ENCODE data around the gene RREB1. TPM values are rescaled to one million over a fixed set of nuclear protein-coding genes. Genes with fewer than 3 reads are reported as not detected.

Gene RREB1
- total RNA-seq, 6 experiments from 2014 or later: 17.5 to 23.5 (median 20.1) TPM

DNA sequence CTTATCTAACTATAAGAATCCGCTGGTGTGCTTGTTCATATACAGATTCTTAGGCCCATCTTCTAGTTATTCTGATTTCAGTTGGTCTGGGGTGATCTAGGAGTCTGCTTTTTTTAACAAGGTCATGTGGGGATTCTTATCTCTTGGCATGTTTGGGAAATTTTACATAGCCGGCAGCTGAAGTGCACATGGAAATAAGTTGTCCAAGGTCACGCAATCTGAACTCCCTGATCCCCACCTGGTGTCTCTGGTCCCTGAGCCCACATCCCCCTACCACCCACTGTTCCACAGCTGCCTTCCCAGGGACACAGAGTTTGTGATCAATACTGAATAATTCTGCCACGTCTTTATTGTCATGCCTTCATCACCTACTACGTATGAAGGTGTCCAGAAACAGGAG is 114.4 kb downstream of the RREB1 start:
- Mint-ChIP-seq H3K27ac (no peak overlapping the region), H3K4me1 (ENCODE audit: low read depth) (peaks cover 20% of the 10 kb centered on the region), H3K9me3 (no peaks in the 10 kb centered on the region), H3K27me3 (ENCODE audit: insufficient read depth) (no peaks in the 10 kb centered on the region; the same call in 1 of the 2 replicates), H3K4me3 (no peak overlapping the region), H3K36me3 (ENCODE audit: low read depth) (peaks cover 19% of the 10 kb centered on the region)
- TF ChIP-seq, protein P1, sequence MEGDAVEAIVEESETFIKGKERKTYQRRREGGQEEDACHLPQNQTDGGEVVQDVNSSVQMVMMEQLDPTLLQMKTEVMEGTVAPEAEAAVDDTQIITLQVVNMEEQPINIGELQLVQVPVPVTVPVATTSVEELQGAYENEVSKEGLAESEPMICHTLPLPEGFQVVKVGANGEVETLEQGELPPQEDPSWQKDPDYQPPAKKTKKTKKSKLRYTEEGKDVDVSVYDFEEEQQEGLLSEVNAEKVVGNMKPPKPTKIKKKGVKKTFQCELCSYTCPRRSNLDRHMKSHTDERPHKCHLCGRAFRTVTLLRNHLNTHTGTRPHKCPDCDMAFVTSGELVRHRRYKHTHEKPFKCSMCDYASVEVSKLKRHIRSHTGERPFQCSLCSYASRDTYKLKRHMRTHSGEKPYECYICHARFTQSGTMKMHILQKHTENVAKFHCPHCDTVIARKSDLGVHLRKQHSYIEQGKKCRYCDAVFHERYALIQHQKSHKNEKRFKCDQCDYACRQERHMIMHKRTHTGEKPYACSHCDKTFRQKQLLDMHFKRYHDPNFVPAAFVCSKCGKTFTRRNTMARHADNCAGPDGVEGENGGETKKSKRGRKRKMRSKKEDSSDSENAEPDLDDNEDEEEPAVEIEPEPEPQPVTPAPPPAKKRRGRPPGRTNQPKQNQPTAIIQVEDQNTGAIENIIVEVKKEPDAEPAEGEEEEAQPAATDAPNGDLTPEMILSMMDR (IDR thresholded peaks at IDR 0.05): no peak
- DNase-seq: no peak

DNA sequence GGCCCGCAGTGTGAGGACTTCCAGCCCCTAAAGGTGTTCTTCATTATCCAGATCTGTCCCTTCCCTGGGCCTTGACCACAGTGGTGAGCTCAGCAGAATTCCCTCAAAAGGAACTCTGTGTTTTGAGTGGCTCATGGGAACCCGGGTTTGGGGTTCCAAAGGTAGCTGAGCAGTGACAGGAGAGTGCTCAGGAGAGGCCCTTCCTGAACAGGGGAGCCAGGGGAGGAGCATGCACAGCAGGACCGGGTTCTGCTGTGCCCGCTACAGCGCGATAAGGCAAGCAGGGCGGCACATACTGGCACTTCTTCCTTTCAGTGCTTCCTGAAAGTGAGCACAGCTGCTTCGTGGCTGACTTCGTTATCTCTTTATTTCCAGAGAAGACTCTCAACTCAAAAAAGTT is 117.0 kb downstream of the RREB1 start:
- Mint-ChIP-seq H3K27me3 (ENCODE audit: insufficient read depth) (no peaks in the 10 kb centered on the region; the same call in 1 of the 2 replicates), H3K36me3 (ENCODE audit: low read depth) (peaks cover 30% of the 10 kb centered on the region)
- DNase-seq: no peak

DNA sequence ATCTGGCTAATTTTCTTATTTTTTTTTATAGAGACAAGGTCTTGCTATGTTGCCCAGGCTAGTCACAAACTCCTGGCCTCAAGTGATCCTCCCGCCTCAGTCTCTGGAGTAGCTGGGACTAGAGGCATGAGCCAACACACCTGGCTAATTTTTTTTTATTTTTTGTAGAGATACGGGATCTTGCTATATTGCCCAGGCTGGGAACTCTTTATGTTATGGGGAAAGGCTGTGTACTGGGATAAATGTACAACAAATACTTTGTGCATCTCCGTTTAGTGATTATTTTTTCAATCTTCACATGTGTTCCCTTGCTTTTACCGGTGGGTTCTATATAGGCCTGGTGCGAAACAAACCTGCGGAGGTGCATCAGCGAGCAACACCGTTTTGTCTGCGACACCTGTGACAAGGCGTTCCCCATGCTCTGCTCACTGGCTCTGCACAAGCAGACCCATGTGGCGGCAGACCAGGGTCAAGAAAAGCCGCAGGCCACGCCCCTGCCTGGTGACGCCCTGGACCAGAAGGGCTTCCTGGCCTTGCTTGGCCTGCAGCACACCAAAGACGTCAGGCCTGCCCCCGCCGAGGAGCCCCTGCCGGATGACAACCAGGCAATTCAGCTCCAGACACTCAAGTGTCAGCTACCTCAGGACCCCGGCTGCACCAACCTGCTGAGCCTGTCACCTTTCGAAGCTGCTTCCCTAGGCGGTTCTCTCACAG is 121.1 kb downstream of the RREB1 start:
- Mint-ChIP-seq H3K4me3 (no peak overlapping the region), H3K9me3 (no peaks in the 10 kb centered on the region), H3K27ac (no peak overlapping the region), H3K4me1 (ENCODE audit: low read depth) (peaks cover 3% of the 10 kb centered on the region; the same call in 1 of the 2 replicates), H3K27me3 (ENCODE audit: insufficient read depth) (no peaks in the 10 kb centered on the region; the same call in 1 of the 2 replicates), H3K36me3 (ENCODE audit: low read depth) (peaks cover 34% of the 10 kb centered on the region)
- TF ChIP-seq, protein P1 (IDR thresholded peaks at IDR 0.05): no peak
- no peak for DNase-seq

More for the DNA sequence above, 117.0 kb downstream of the RREB1 start:
- H3K9me3 Mint-ChIP-seq: no peaks in the 10 kb centered on the region
- H3K27ac Mint-ChIP-seq: no peak overlapping the region
- no peak overlapping the region for H3K4me3 Mint-ChIP-seq
- TF ChIP-seq, protein P1 (IDR thresholded peaks at IDR 0.05): no peak
- peaks cover 2% of the 10 kb centered on the region; the same call in 1 of the 2 replicates for H3K4me1 Mint-ChIP-seq (ENCODE audit: low read depth)

DNA sequence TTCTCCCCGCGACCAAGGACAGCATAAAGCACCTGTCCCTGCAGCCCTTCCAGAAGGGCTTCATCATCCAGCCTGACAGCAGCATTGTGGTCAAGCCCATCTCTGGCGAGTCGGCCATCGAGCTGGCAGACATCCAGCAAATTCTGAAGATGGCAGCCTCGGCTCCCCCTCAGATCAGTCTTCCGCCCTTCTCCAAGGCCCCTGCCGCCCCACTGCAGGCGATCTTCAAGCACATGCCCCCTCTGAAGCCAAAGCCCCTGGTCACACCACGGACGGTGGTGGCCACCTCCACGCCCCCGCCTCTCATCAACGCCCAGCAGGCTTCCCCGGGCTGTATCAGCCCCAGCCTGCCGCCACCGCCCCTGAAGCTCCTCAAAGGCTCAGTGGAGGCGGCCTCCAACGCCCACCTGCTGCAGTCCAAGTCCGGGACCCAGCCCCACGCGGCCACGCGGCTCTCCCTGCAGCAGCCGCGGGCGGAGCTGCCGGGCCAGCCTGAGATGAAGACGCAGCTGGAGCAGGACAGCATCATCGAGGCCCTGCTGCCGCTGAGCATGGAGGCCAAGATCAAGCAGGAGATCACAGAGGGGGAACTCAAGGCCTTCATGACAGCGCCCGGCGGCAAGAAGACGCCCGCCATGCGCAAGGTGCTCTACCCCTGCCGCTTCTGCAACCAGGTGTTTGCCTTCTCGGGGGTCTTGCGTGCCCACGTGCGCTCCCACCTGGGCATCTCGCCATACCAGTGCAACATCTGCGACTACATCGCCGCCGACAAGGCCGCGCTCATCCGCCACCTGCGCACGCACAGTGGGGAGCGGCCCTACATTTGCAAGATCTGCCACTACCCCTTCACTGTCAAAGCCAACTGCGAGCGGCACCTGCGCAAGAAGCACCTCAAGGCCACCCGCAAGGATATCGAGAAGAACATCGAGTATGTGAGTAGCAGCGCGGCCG is 121.9 kb downstream of the RREB1 start:
- no peak overlapping the region for H3K4me3 Mint-ChIP-seq
- H3K9me3 Mint-ChIP-seq: no peaks in the 10 kb centered on the region
- H3K4me1 Mint-ChIP-seq (ENCODE audit: low read depth): peaks cover 11% of the 10 kb centered on the region; the same call in 1 of the 2 replicates
- TF ChIP-seq, protein P1 (IDR thresholded peaks at IDR 0.05): no peak
- peaks cover 34% of the 10 kb centered on the region for H3K36me3 Mint-ChIP-seq (ENCODE audit: low read depth)
- DNase-seq: no peak
- H3K27ac Mint-ChIP-seq: no peak overlapping the region
- H3K27me3 Mint-ChIP-seq (ENCODE audit: insufficient read depth): no peaks in the 10 kb centered on the region; the same call in 1 of the 2 replicates

DNA sequence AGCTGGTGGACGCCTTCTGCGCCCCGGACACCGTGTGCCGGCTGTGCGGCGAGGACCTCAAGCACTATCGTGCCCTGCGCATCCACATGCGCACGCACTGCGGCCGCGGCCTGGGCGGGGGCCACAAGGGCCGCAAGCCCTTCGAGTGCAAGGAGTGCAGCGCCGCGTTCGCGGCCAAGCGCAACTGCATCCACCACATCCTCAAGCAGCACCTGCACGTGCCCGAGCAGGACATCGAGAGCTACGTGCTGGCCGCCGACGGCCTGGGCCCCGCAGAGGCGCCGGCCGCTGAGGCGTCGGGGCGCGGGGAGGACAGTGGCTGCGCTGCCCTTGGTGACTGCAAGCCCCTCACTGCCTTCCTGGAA is 122.5 kb downstream of the RREB1 start:
- no peak for DNase-seq
- peaks cover 14% of the 10 kb centered on the region; the same call in 1 of the 2 replicates for H3K4me1 Mint-ChIP-seq (ENCODE audit: low read depth)
- TF ChIP-seq, protein P1 (IDR thresholded peaks at IDR 0.05): no peak
- no peaks in the 10 kb centered on the region for H3K9me3 Mint-ChIP-seq
- no peak overlapping the region for H3K27ac Mint-ChIP-seq
- no peaks in the 10 kb centered on the region; the same call in 1 of the 2 replicates for H3K27me3 Mint-ChIP-seq (ENCODE audit: insufficient read depth)
- peaks cover 34% of the 10 kb centered on the region for H3K36me3 Mint-ChIP-seq (ENCODE audit: low read depth)
- no peak overlapping the region for H3K4me3 Mint-ChIP-seq
